SKM-1 treated with dmso at 0.1 percent for 144 hours (cell line): ENCODE measurements around the gene C4BPB.

Experiments used
- DNase-seq: peaks from one replicate; lab custom pipeline; 2025; ENCODE audit not compliant: unreplicated experiment; lab: John Stamatoyannopoulos, UW

The C4BPB gene

GRCh38 chr1:207081088-207081487 lies 7.6 kb upstream of the C4BPB start:
- no peak for DNase-seq

- DNase-seq: no peak
These were observed 6.9 kb upstream of the C4BPB start for GRCh38 chr1:207081806-207082205.

GRCh38 chr1:207084232-207084631 lies 4.4 kb upstream of the C4BPB start:
- DNase-seq: no peak

DNA sequence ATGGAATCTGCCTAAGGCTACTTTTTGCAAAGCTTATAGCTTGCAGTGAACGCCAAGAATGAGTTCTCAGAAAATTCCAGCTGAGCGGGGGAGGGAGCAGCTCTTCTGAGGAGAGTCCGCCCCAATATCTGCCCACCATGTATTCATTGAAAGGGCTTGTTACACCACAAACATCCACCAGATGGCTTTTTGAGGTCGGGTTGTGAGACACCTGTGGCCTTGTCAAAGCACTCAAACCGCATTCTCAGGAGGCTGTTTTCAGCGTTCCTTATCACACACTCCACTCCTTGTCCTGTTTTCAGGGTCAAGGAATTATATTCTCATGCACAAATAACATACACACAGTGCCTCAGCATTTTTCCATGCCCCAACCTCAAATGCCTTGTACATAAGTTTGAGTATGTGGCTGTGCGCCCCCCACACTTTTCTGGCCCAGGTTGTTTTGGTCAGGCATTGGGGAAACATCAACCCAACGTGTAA lies 3.9 kb upstream of the C4BPB start:
- peak; percentile 34 for DNase-seq

GRCh38 chr1:207085887-207086286 lies 2.8 kb upstream of the C4BPB start:
- DNase-seq: no peak

- no peak for DNase-seq
These were observed 499 bp upstream of the C4BPB start for GRCh38 chr1:207088161-207088560.

DNA sequence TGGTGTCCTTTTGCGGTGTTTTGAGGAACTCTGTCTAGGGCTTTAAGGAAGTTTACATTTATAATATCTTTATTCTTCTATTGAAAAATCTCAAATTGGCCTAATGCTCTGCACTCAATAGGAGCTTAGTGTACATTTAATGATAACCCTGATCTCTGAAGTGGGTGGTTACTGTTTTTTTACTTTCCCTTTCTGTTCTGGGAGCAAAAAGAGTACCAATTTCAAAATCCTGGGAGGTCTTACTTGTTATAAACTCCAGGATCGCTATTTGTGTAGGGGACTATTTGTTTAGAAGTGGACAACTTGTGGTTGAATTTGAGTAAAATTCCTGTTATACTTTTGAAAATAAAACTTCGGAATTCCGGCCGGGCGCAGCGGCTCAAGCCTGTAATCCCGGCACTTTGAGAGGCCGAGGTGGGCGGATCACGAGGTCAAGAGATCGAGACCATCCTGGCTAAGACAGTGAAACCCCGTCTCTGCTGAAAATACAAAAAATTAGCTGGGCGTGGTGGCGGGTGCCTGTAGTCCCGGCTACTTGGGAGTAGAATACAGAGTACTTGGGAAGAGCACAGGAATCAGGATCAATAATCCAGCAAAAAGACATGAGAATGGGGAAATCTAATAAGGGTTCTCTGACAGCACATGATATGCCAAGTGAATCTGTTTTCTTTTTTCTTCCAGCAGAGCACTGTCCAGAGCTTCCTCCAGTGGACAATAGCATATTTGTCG lies 1.1 kb downstream of the C4BPB start:
- no peak for DNase-seq

DNA sequence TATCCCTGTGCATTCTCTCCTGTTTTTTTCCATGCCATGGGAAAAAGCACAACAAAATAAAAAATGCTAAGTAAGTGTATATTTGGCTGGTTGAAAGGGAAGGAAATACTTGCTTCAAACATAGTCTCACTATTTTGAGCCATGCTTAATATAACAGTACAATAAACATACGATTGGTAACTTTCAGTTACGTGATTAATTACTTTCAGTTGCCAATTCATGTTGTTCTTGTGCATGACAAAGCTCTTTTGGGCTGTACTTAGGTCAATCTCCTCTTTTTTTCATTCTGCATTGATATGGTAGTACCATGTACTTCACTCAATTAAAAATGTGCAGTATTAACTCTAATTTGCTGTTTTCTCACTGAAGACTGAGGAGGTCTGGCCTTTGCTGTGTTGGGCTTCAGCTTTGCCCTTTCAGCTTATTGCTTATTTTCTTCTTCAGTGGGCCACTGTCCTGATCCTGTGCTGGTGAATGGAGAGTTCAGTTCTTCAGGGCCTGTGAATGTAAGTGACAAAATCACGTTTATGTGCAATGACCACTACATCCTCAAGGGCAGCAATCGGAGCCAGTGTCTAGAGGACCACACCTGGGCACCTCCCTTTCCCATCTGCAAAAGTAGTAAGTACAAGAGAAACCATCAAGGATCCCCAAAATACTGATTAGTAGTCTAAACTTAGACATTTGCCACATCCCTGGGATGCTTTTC lies 2.7 kb downstream of the C4BPB start:
- DNase-seq: no peak

DNA sequence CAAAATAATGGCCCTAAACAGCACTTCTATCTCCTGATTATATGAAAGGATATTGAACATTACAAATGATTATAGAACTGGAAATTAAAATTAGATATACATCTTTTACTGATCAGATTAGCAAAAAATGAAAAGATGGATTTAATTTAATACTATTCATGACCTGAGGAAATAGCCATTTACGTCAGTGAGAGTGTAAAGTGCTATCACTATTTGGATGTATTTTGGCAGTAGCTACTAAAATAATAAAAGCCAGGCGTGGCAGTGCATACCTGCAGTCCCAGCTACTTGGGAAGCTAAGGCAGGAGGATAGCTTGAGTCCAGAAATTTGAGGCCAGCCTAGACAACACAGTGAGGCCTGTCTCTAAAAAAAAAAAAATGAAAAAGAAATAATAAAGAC lies 5.3 kb downstream of the C4BPB start:
- no peak for DNase-seq

DNA sequence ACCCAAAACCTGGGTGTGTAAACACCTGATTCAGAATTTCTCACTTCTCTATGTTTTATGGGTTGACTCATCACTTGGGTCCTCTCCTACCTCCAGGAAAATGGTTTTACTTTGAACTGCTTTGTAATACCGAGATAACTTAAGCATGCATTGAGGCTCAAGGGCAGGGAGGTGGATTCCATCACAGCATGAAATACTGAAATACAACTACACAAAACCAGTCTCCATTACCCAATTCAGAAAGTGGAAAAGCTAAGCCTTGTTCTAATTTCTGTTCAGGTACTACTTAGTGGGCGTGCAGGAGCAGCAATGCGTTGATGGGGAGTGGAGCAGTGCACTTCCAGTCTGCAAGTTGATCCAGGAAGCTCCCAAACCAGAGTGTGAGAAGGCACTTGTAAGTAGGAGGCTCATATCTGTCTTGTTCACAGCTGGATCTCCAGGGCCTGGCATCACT lies 9.2 kb downstream of the C4BPB start:
- DNase-seq: no peak

DNA sequence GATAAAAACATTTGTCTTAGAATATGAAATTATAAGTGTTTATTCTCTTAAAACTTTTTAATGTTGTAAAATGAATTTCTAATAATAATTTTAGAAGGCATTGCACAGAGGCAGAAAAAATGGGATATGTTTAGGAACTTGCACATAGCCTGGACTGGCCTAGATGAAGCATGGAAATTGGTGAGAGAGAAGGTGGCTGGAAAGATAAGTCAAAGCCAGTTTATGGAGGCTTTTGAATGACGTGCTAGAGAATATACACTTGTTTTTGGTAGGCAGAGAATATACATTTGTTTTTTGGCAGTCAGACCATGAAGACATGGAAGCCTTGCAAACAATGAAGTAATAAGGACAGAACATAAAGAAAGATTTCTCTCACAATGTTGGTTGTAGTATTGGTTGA lies 13.1 kb downstream of the C4BPB start:
- DNase-seq: no peak

- DNase-seq: no peak
These were observed 13.5 kb downstream of the C4BPB start for GRCh38 chr1:207102146-207102545.

DNA sequence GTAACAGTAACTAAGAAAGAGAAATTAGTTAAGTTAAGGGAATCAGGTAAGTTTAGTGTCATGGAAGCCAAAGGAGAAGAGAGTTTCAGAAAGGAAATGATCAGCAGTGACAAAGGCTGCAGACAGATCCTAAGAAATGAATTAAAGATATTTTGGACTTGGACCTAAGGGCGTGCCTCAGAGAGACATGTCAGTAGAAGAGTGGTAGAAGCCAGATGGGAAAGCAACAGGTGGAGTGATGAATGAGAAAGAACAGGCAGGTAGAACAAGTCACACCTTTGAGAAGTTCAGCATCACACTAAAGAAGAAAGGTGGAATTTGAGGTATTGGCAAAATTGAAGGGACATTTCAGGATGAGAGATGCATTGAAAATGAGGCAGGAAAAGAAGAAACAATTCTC lies 14.0 kb downstream of the C4BPB start:
- no peak for DNase-seq

- peak; percentile 72 for DNase-seq
These were observed 15.3 kb downstream of the C4BPB start, which contains the start of gene C4BPA for GRCh38 chr1:207103892-207104373. C4BPA (plus strand) TSS chr1:207104233; CDS start chr1:207113026, 8,793 bp downstream.

DNA sequence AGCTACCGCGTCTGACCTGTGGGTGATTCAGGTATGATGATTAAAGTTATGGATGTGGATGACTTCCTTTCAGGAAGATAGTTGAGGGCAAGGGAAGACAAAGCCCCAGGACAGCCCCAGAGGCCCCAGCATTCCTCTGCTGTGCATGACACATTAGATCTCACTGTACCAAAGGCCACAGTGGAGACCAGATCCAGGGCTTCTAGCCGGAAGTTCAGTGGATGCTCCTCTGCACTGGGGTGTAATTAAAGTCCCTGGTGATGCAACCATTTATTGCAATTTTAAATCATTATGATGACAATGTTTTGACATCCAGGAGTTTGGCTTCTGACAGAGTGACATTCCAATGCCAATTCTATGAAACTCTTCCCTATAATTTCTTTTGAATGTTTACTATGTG lies 20.3 kb downstream of the C4BPB start:
- no peak for DNase-seq

DNA sequence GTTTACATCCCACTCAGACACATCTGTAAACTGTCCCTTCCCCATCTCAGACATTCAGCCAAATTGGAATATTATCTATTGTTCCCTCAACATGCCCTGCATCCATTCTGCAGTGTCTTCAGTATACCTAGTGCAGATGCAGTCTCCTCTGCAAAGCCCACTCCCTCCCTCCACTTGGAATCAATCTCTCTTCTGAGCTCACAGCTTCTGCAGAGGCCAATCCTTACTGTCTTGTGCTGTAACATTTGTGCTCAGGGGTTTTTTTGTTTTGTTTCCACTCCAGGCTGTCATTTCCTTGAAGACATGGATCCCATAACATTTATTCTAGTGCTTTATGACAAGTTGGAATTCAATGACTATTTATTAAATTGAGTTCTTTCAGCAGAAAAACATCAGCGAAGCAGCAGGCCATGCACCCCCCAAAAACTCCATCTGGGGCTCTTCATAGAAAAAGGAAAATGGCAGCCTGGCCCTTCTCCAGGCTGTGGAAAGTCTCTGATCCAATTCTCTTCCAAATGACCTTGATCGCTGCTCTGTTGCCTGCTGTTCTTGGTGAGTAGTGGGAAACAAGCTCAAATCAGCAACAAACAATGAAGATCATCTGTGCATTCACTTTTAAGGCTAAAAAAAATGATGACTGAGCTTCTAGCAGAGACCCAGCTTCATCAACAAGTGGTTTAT lies 24.1 kb downstream of the C4BPB start:
- DNase-seq: no peak

GRCh38 chr1:207115269-207115668 lies 26.6 kb downstream of the C4BPB start:
- no peak for DNase-seq

- no peak for DNase-seq
These were observed 35.7 kb downstream of the C4BPB start for GRCh38 chr1:207124389-207124788.

DNA sequence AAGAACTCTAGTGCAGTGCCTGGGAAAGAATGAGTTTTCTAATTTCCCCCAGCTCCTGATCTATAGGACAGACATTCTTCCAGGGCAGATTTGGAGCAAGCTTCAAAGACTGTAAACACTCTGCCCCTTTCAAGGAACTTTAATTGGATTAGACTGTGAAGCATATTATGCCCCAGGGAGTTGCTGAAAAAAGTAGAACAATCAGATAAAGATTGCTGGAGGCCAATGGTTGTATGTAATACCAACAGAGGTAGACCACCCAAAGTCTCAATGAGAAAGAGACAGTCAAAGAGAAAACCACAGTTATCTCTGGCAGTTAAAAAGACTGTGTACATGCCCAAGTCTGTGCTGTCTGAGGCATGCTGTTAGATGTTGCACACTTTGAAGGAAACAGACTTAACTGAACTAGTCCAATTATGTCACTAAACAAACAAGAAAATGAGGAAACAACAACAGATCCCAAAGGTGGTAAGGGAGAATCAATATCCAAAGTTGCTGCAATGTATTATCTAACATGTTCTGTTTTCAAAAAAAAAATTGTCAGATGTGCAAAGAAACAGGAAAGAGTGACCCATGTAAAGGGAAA lies 39.8 kb downstream of the C4BPB start:
- no peak for DNase-seq

- no peak for DNase-seq
These were observed 40.4 kb downstream of the C4BPB start for GRCh38 chr1:207129053-207129452.
